ENCODE data around the gene GAMT. TPM values are rescaled to one million over a fixed set of nuclear protein-coding genes. Genes with fewer than 3 reads are reported as not detected.

GAMT gene
- total RNA-seq, 4 donors from 2014 or later: 33.8 to 72.0 (median 46.0) TPM

GRCh38 chr19:1428738-1429391 lies 27.5 kb upstream of the GAMT start:
- TF ChIP-seq, protein P1, sequence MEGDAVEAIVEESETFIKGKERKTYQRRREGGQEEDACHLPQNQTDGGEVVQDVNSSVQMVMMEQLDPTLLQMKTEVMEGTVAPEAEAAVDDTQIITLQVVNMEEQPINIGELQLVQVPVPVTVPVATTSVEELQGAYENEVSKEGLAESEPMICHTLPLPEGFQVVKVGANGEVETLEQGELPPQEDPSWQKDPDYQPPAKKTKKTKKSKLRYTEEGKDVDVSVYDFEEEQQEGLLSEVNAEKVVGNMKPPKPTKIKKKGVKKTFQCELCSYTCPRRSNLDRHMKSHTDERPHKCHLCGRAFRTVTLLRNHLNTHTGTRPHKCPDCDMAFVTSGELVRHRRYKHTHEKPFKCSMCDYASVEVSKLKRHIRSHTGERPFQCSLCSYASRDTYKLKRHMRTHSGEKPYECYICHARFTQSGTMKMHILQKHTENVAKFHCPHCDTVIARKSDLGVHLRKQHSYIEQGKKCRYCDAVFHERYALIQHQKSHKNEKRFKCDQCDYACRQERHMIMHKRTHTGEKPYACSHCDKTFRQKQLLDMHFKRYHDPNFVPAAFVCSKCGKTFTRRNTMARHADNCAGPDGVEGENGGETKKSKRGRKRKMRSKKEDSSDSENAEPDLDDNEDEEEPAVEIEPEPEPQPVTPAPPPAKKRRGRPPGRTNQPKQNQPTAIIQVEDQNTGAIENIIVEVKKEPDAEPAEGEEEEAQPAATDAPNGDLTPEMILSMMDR (IDR thresholded peaks at IDR 0.05): no peak
- no peak for TF ChIP-seq POLR2A (IDR thresholded peaks at IDR 0.05)
- WGBS, 2 donors: 77 to 79% methylated on average over 26 to 41 of the region's 41 CpGs
- intact Hi-C loops (cut with DNase I; ENCODE audit: low total_unique reads): no loop called here
- H3K4me3 ChIP-seq (ENCODE audit: low read depth, poor library complexity, severe bottlenecking): no peak overlapping the region
- DNase-seq (ENCODE audit: low spot score in 2 of 2): no peak

GRCh38 chr19:1427221-1427920 lies 26.0 kb upstream of the GAMT start:
- no peak overlapping the region for H3K4me3 ChIP-seq (ENCODE audit: low read depth, poor library complexity, severe bottlenecking)
- TF ChIP-seq POLR2A (IDR thresholded peaks at IDR 0.05): no peak
- TF ChIP-seq, protein P1 (IDR thresholded peaks at IDR 0.05): no peak
- intact Hi-C loops (cut with DNase I; ENCODE audit: low total_unique reads): no loop called here
- 90 to 91% methylated on average over 27 of the region's 27 CpGs for WGBS, 2 donors
- DNase-seq (ENCODE audit: low spot score in 2 of 2): no peak

DNA sequence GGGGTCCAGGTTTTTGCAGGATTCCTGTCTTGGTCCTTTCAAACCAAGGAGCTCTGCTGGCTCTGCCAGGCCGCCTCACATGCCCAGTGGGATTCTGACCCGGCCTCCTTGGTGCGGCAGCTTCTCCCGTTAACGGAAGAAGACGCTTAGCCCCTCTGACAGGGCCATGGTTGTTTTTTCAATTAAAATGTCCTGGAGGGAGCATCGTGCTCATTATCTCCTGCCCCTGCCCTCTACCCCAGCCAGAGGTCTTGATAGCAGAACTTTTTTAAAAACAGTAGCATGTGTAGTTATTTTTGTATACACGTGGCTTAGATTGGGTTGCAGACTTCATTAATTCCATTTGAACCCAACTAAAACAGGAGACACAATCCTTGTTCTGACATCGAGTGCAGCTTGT lies 25.4 kb upstream of the GAMT start:
- no peak overlapping the region for H3K4me3 ChIP-seq (ENCODE audit: low read depth, poor library complexity, severe bottlenecking)
- intact Hi-C loops (cut with DNase I; ENCODE audit: low total_unique reads): no loop called here
- WGBS, 2 donors: 85 to 91% methylated on average over 9 of the region's 9 CpGs
- no peak for DNase-seq (ENCODE audit: low spot score in 2 of 2)
- TF ChIP-seq, protein P1 (IDR thresholded peaks at IDR 0.05): no peak
- TF ChIP-seq POLR2A (IDR thresholded peaks at IDR 0.05): no peak

DNA sequence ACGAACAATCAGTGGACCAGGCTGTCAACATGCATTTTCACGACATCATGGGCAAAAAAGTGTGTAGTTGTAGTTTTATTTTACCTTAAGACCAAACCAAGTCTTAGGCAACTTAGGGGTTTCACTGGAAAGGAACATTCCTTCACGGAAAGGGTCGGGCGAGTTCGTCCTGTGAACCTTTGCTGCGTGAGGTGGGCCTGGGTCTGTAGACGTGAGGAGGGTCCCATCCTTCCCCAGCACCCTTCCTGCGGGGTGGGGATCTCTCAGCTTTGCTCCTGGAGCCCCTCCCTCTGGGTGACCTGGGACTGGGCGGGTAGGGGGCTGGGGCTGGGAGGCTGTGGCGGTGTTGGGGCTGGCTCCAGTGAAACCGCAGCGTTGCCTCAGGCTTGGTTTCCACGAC lies 24.6 kb upstream of the GAMT start:
- intact Hi-C loops (cut with DNase I; ENCODE audit: low total_unique reads): no loop called here
- no peak for DNase-seq (ENCODE audit: low spot score in 2 of 2)

GRCh38 chr19:1425102-1425837 lies 23.9 kb upstream of the GAMT start:
- WGBS, 2 donors: 58 to 69% methylated on average over 27 to 33 of the region's 33 CpGs

More for the DNA sequence above, 24.6 kb upstream of the GAMT start:
- no peak overlapping the region for H3K4me3 ChIP-seq (ENCODE audit: low read depth, poor library complexity, severe bottlenecking)
- WGBS, 2 donors: 86 to 90% methylated on average over 14 of the region's 14 CpGs
- TF ChIP-seq, protein P1 (IDR thresholded peaks at IDR 0.05): no peak
- TF ChIP-seq POLR2A (IDR thresholded peaks at IDR 0.05): no peak

More at GRCh38 chr19:1425102-1425837, 23.9 kb upstream of the GAMT start:
- TF ChIP-seq, protein P1 (IDR thresholded peaks at IDR 0.05): no peak
- TF ChIP-seq POLR2A (IDR thresholded peaks at IDR 0.05): no peak
- intact Hi-C loops (cut with DNase I; ENCODE audit: low total_unique reads): no loop called here
- no peak for DNase-seq (ENCODE audit: low spot score in 2 of 2)
- no peak overlapping the region for H3K4me3 ChIP-seq (ENCODE audit: low read depth, poor library complexity, severe bottlenecking)
